ENCODE results near the gene PFKFB1. TPM values are rescaled to one million over a fixed set of nuclear protein-coding genes. Genes with fewer than 3 reads are reported as not detected.

PFKFB1 gene
- total RNA-seq = under 1 TPM; 0.31 to 0.49 TPM
- 0.37 TPM for polyA plus RNA-seq (2013, experiment 1 of 2)
- polyA plus RNA-seq (2013, experiment 2 of 2) = 0.37 TPM
- total RNA-seq = 0 to 3.0 (median 0.73) reads per million in 172 experiments

DNA sequence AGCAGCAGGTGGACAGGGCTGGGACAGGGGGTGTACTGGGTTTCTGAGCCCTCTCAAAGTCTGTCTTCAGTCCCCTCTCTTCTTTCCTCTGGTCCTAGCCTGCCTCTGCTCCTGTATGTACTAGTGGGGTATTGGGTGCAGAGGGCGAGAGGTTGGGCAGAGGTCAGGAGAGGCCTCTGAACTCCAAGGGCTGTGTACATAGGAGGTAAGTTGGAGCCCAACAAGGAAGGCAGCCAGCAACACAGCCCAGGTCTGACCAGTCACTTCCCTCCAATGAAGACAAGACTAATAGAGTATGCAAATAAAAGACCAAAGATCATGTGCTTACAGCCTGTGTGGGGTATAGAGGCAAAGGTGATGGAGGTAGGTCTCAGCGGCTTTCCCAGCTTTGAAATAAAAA lies at the start of gene PFKFB1:
Gene PFKFB1 (minus strand): TSS at position 90 of the 400 bp plus-strand sequence. CDS start 181 bp downstream, outside the sequence.
- Mint-ChIP-seq H3K36me3 (ENCODE audit: low read depth) (no peaks in the 10 kb centered on the region), H3K4me3 (no peak within 1 kb of the TSS), H3K9me3 (no peaks in the 10 kb centered on the region), H3K27me3 (no peaks in the 10 kb centered on the region), H3K27ac (no peak within 1 kb of the TSS), H3K4me1 (ENCODE audit: low read depth) (peaks cover under 1% of the 10 kb centered on the region)
- H3K9me3 ChIP-seq (ENCODE audit: control insufficient read depth in 1 of 2, insufficient read depth in 1 of 2, low read length in 2 of 2) = no peaks in the 10 kb centered on the region
- ChIA-PET POLR2A (no interaction called here), CTCF (no interaction called here)
- ATAC-seq (ENCODE audit: poor library complexity) (no peak), DNase-seq (no peak)
- no peak within 1 kb of the TSS for H3K27ac ChIP-seq (ENCODE audit: low read depth in 1 of 2, low read length in 2 of 2)
- no peaks in the 10 kb centered on the region for H3K36me3 ChIP-seq (ENCODE audit: insufficient read depth, low read length)
- TF ChIP-seq, protein P1, sequence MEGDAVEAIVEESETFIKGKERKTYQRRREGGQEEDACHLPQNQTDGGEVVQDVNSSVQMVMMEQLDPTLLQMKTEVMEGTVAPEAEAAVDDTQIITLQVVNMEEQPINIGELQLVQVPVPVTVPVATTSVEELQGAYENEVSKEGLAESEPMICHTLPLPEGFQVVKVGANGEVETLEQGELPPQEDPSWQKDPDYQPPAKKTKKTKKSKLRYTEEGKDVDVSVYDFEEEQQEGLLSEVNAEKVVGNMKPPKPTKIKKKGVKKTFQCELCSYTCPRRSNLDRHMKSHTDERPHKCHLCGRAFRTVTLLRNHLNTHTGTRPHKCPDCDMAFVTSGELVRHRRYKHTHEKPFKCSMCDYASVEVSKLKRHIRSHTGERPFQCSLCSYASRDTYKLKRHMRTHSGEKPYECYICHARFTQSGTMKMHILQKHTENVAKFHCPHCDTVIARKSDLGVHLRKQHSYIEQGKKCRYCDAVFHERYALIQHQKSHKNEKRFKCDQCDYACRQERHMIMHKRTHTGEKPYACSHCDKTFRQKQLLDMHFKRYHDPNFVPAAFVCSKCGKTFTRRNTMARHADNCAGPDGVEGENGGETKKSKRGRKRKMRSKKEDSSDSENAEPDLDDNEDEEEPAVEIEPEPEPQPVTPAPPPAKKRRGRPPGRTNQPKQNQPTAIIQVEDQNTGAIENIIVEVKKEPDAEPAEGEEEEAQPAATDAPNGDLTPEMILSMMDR (IDR thresholded peaks at IDR 0.05) = no peak
- intact Hi-C loops (cut with DNase I, micrococcal nuclease) = loop anchor here in 1 of 2 experiments (10.0 kb wide), 2 partner anchors 459 to 549 kb away; partner anchors contain the start of genes GNL3L and TSR2
- peaks cover under 1% of the 10 kb centered on the region for H3K4me1 ChIP-seq (ENCODE audit: insufficient read depth, low read length)
- no peak within 1 kb of the TSS for H3K4me3 ChIP-seq (ENCODE audit: low read length)
- no peaks in the 10 kb centered on the region for H3K27me3 ChIP-seq (ENCODE audit: control insufficient read depth in 1 of 2, insufficient read depth in 2 of 2, low read length in 2 of 2)

DNA sequence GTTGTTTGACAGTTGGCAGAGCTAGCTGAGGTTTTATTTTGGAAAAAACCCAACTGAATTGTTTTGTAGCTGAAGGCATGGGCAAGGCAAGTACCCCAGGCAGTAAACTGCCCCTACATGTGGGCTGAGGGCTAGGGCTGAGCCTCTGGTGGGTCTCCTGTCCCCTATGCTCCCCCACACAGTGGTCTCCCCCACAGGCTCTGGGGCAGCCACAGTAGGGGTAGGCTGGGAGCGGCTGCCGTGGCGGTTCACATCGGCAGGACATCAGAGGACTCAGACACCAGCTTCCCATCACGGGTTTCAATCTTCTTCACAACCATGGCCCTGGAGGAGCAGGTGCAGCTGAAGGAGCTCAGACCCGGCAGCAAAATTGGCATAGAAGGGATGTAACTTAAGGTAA lies 47.5 kb upstream of the PFKFB1 start:
- no peak for ATAC-seq (ENCODE audit: poor library complexity)
- H3K9me3 ChIP-seq (ENCODE audit: control insufficient read depth in 1 of 2, insufficient read depth in 1 of 2, low read length in 2 of 2) = no peaks in the 10 kb centered on the region
- TF ChIP-seq, protein P1 (IDR thresholded peaks at IDR 0.05) = no peak
- intact Hi-C loops (cut with DNase I, micrococcal nuclease) = no loop called here
- no peaks in the 10 kb centered on the region for H3K27me3 ChIP-seq (ENCODE audit: control insufficient read depth in 1 of 2, insufficient read depth in 2 of 2, low read length in 2 of 2)
- no peaks in the 10 kb centered on the region for H3K4me1 ChIP-seq (ENCODE audit: insufficient read depth, low read length)
- no peak overlapping the region for H3K4me3 ChIP-seq (ENCODE audit: low read length)
- POLR2A ChIA-PET = no interaction called here
- no peaks in the 10 kb centered on the region for H3K27me3 Mint-ChIP-seq
- H3K36me3 Mint-ChIP-seq (ENCODE audit: low read depth) = no peaks in the 10 kb centered on the region
- CTCF ChIA-PET = no interaction called here
- H3K27ac ChIP-seq (ENCODE audit: low read depth in 1 of 2, low read length in 2 of 2) = no peak overlapping the region
- no peaks in the 10 kb centered on the region for H3K4me1 Mint-ChIP-seq (ENCODE audit: low read depth)
- no peaks in the 10 kb centered on the region for H3K36me3 ChIP-seq (ENCODE audit: insufficient read depth, low read length)
- H3K9me3 Mint-ChIP-seq = no peaks in the 10 kb centered on the region
- no peak for DNase-seq
- H3K27ac Mint-ChIP-seq = no peak overlapping the region
- no peak overlapping the region for H3K4me3 Mint-ChIP-seq

DNA sequence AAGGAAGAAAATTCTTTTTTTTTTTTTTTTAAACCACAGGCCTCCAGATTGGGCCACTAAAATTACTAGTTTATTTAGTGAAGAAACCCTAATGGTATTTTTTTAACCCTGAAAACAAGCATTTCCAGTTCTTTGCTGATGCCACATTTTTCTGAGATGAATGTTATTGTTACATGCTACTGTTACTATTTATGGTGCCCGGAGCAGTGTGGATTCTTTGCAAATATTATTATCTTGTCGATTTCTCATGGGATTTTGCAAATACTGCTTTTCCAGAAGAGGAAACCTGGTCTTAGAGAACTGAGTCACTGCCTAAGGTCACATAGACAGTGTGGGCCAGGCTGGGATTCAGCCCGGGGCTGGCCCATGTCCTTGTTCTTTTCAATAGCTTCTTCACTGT lies 45.5 kb upstream of the PFKFB1 start:
- H3K4me1 Mint-ChIP-seq (ENCODE audit: low read depth) = no peaks in the 10 kb centered on the region
- no peak overlapping the region for H3K27ac Mint-ChIP-seq
- no peaks in the 10 kb centered on the region for H3K4me1 ChIP-seq (ENCODE audit: insufficient read depth, low read length)
- DNase-seq (no peak), ATAC-seq (ENCODE audit: poor library complexity) (no peak)
- no peaks in the 10 kb centered on the region for H3K9me3 Mint-ChIP-seq
- H3K36me3 Mint-ChIP-seq (ENCODE audit: low read depth) = no peaks in the 10 kb centered on the region
- H3K9me3 ChIP-seq (ENCODE audit: control insufficient read depth in 1 of 2, insufficient read depth in 1 of 2, low read length in 2 of 2) = no peaks in the 10 kb centered on the region
- H3K27ac ChIP-seq (ENCODE audit: low read depth in 1 of 2, low read length in 2 of 2) = no peak overlapping the region
- H3K4me3 Mint-ChIP-seq = no peak overlapping the region
- no peak overlapping the region for H3K4me3 ChIP-seq (ENCODE audit: low read length)
- no peaks in the 10 kb centered on the region for H3K36me3 ChIP-seq (ENCODE audit: insufficient read depth, low read length)
- CTCF ChIA-PET = no interaction called here
- POLR2A ChIA-PET = no interaction called here
- intact Hi-C loops (cut with DNase I, micrococcal nuclease) = no loop called here
- H3K27me3 ChIP-seq (ENCODE audit: control insufficient read depth in 1 of 2, insufficient read depth in 2 of 2, low read length in 2 of 2) = no peaks in the 10 kb centered on the region
- TF ChIP-seq, protein P1 (IDR thresholded peaks at IDR 0.05) = no peak
- H3K27me3 Mint-ChIP-seq = no peaks in the 10 kb centered on the region
